Mesenchymal stem cell (in vitro differentiated cells and primary cell): ENCODE data around the gene APOL1.

Experiments
- DNase-seq: peaks from one replicate; pipeline ENCODE4 v3.0.0-alpha.2; 2013
- H2AFZ ChIP-seq: one replicate; pipeline ENCODE4 v1.6.1; 2013; ENCODE audit warnings: low read depth, mild to moderate bottlenecking, control low read depth, inconsistent platforms, low read length, moderate library complexity
- H2AK5ac ChIP-seq: 2 replicates; pipeline ENCODE4 v1.6.1; 2013; ENCODE audit warnings: low read length, moderate library complexity, mild to moderate bottlenecking, inconsistent platforms; ENCODE audit not compliant: severe bottlenecking
- H2BK120ac ChIP-seq: one replicate; pipeline ENCODE4 v1.6.1; 2013; ENCODE audit warnings: low read depth, mild to moderate bottlenecking, inconsistent platforms, low read length, moderate library complexity
- H2BK12ac ChIP-seq, 2 experiments: one replicate each; pipeline ENCODE4 v1.6.1; 2013; ENCODE audit warnings: inconsistent platforms in 2 of 2, low read length in 2 of 2, mild to moderate bottlenecking in 2 of 2, moderate library complexity in 2 of 2, control low read depth in 1 of 2
- H2BK15ac ChIP-seq: one replicate; pipeline ENCODE4 v1.6.1; 2013; ENCODE audit warnings: mild to moderate bottlenecking, low read depth, inconsistent platforms; ENCODE audit not compliant: poor library complexity, severe bottlenecking
- H2BK5ac ChIP-seq: 2 replicates; pipeline ENCODE4 v1.6.1; 2013; ENCODE audit warnings: low read depth, mild to moderate bottlenecking, low read length, control low read depth, inconsistent platforms; ENCODE audit not compliant: poor library complexity, severe bottlenecking
- H3K14ac ChIP-seq, 2 experiments: one replicate each; pipeline ENCODE4 v1.6.1; 2013; ENCODE audit warnings: inconsistent platforms in 2 of 2, low read length in 2 of 2, control low read depth in 1 of 2, mild to moderate bottlenecking in 1 of 2, moderate library complexity in 1 of 2
- H3K18ac ChIP-seq, 2 experiments: one replicate each; pipeline ENCODE4 v1.6.1; 2013; ENCODE audit warnings: inconsistent platforms in 2 of 2, low read length in 2 of 2, control low read depth in 1 of 2, low read depth in 1 of 2, mild to moderate bottlenecking in 1 of 2
- H3K23ac ChIP-seq, 2 experiments: one replicate each; pipeline ENCODE4 v1.6.1; 2013; ENCODE audit warnings: inconsistent platforms in 2 of 2, low read length in 2 of 2, mild to moderate bottlenecking in 2 of 2, moderate library complexity in 2 of 2, control low read depth in 1 of 2
- H3K27ac ChIP-seq: 2 replicates; pipeline ENCODE4 v1.5.1; 2013; ENCODE audit warnings: mild to moderate bottlenecking, moderate library complexity, low read length, control low read depth, inconsistent platforms; ENCODE audit not compliant: poor library complexity, severe bottlenecking
- H3K27me3 ChIP-seq, 2 experiments: 2 replicates each; pipeline versions ENCODE4 v1.6.1 to v1.7.0; 2013; ENCODE audit warnings: low read length in 2 of 2, mild to moderate bottlenecking in 2 of 2, moderate library complexity in 2 of 2, control low read depth in 1 of 2, inconsistent platforms in 1 of 2; ENCODE audit not compliant: control insufficient read depth in 1 of 2, insufficient read depth in 1 of 2
- H3K36me3 ChIP-seq, 2 experiments: 2 replicates each; pipeline versions ENCODE4 v1.6.1 to v1.7.0; 2013; ENCODE audit warnings: low read length in 2 of 2, control low read depth in 1 of 2, inconsistent platforms in 1 of 2, low read depth in 1 of 2, mild to moderate bottlenecking in 1 of 2; ENCODE audit not compliant: insufficient read depth in 2 of 2, control insufficient read depth in 1 of 2
- H3K4ac ChIP-seq, 2 experiments: one replicate each; pipeline ENCODE4 v1.6.1; 2013; ENCODE audit warnings: inconsistent platforms in 2 of 2, low read length in 2 of 2, mild to moderate bottlenecking in 2 of 2, moderate library complexity in 2 of 2, control low read depth in 1 of 2, low read depth in 1 of 2
- H3K4me1 ChIP-seq: 2 replicates; pipeline ENCODE4 v1.6.1; 2013; ENCODE audit warnings: low read depth, low read length, control low read depth; ENCODE audit not compliant: control insufficient read depth, insufficient read depth
- H3K4me2 ChIP-seq: 2 replicates; pipeline ENCODE4 v1.6.1; 2013; ENCODE audit warnings: low read length, mild to moderate bottlenecking, inconsistent platforms; ENCODE audit not compliant: poor library complexity, severe bottlenecking
- H3K4me3 ChIP-seq, 2 experiments: 2 replicates each; pipeline versions ENCODE4 v1.5.1 to v1.7.0; 2013; ENCODE audit warnings: low read length in 2 of 2, mild to moderate bottlenecking in 2 of 2, control low read depth in 1 of 2, low read depth in 1 of 2; ENCODE audit not compliant: insufficient read depth in 1 of 2
- H3K79me1 ChIP-seq: replicated peaks from 2 replicates; pipeline ENCODE4 v1.6.1; 2013; ENCODE audit warnings: mild to moderate bottlenecking, control low read depth, low read length, inconsistent platforms; ENCODE audit not compliant: poor library complexity, severe bottlenecking
- H3K9ac ChIP-seq: 2 replicates; pipeline ENCODE4 v1.7.0; 2013; ENCODE audit warnings: mild to moderate bottlenecking, low read length, moderate library complexity
- H3K9me3 ChIP-seq: 2 replicates; pipeline ENCODE4 v1.7.0; 2013; ENCODE audit warnings: mild to moderate bottlenecking, low read length; ENCODE audit not compliant: control insufficient read depth
- H4K8ac ChIP-seq: one replicate; pipeline ENCODE4 v1.6.1; 2013; ENCODE audit warnings: inconsistent platforms, mild to moderate bottlenecking, low read length, moderate library complexity
- H4K91ac ChIP-seq: one replicate; pipeline ENCODE4 v1.6.1; 2013; ENCODE audit warnings: mild to moderate bottlenecking, low read length, inconsistent platforms
- WGBS: methylation state at CpG from one replicate; pipeline ENCODE4 v1.1.7; 2013; ENCODE audit warnings: mixed read lengths; 5-methylcytosine and 5-hydroxymethylcytosine counted together

APOL1 gene

DNA sequence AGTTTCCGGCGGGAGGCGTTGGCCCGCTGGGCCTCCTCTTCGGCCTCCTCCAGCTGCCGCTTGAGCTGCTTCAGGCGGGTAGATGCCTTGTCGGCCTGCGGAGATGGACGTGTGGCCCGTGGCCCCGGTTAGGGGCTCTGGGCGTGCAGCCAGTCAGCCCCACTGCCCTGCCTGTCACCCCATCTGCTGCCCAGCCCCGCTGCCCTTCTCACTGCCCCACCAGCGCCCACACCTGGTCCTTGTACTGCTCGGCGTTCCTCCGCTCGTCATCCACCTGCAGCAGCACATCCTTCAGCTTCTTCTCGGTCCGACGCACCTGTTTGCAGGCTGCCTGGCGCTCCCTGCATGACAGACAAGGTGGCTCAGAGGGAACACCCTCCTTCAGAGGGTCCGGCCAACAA is 31.2 kb downstream of the APOL1 start:
- Histone ChIP-seq H3K4ac (no peak overlapping the region), H2BK12ac (no peak overlapping the region), H3K18ac (no peak overlapping the region), H3K23ac (no peak overlapping the region), H3K4me2 (no peak overlapping the region), H3K79me1 (peaks cover 15% of the 10 kb centered on the region), H3K4me3 (no peak overlapping the region), H2AFZ (no peak overlapping the region), H2AK5ac (no peak overlapping the region), H3K4me1 (peaks cover 20% of the 10 kb centered on the region), H2BK15ac (no peak overlapping the region), H3K9me3 (no peaks in the 10 kb centered on the region), H4K8ac (no peak overlapping the region), H3K27ac (no peak overlapping the region), H3K14ac (no peak overlapping the region), H2BK5ac (no peak overlapping the region), H3K27me3 (no peaks in the 10 kb centered on the region), H3K36me3 (peaks cover 84 to 85% of the 10 kb centered on the region in 2 experiments), H2BK120ac (no peak overlapping the region), H3K9ac (no peak overlapping the region), H4K91ac (no peak overlapping the region)
- no peak for DNase-seq
- 95% methylated on average over 24 of the region's 24 CpGs for WGBS

DNA sequence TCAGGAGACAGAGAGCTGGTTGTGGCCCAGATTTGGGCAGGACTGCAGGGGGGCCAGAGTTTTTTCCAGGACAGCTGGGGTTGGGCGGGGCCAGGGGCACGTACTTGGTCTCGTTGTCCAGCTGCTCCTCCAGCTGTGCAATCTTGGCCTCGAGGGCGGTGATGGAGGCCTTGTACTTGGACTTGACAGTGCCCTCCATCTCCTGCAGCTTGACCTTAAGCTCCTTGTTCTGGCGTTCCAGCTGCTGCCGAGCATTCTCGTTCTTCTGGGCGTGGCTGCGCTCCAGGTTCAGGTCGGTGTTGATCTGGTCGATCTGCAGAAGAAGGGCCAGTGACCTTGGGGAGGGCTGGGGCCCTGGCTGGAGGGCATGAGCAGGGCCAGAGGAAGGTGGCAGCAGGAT is 32.1 kb downstream of the APOL1 start:
- Histone ChIP-seq H2BK5ac (no peak overlapping the region), H3K27me3 (no peaks in the 10 kb centered on the region), H2BK15ac (no peak overlapping the region), H2AK5ac (no peak overlapping the region), H3K23ac (no peak overlapping the region), H3K4me1 (peaks cover 22% of the 10 kb centered on the region), H2BK120ac (no peak overlapping the region), H3K27ac (peak overlapping the region; percentile 46), H3K4ac (no peak overlapping the region), H4K8ac (peak overlapping the region; percentile 33), H2AFZ (no peak overlapping the region), H4K91ac (peak overlapping the region; percentile 25), H3K14ac (no peak overlapping the region), H3K9me3 (no peaks in the 10 kb centered on the region), H2BK12ac (peak overlapping the region in 1 of 2 experiments; percentile 6), H3K4me2 (no peak overlapping the region), H3K36me3 (peaks cover 87 to 89% of the 10 kb centered on the region in 2 experiments), H3K18ac (no peak overlapping the region), H3K4me3 (no peak overlapping the region), H3K79me1 (peaks cover 19% of the 10 kb centered on the region), H3K9ac (no peak overlapping the region)
- DNase-seq = no peak
- 90% methylated on average over 12 of the region's 12 CpGs for WGBS

DNA sequence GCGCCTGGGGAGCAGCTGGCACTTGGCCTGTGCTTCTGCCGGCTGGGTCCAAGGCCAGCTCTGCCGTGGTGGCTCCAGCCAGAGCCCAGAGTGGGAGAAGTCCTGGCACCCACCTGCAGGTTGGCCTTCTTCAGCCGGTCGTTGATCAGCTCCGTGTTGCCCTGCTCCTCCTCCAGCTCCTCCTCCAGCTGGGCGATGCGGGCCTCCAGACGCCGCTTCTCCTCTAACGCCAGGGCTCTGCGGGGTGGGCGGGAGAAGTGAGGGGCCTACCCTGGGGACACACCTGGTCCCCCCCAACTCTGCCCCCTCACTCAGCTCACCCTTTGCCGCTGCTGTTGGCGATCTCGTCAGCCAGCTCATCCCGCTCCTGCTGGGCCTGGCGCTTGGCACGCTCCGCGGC is 32.6 kb downstream of the APOL1 start:
- Histone ChIP-seq H3K4me1 (peaks cover 22% of the 10 kb centered on the region), H3K27me3 (no peaks in the 10 kb centered on the region), H2BK5ac (no peak overlapping the region), H3K36me3 (peaks cover 86 to 87% of the 10 kb centered on the region in 2 experiments), H2BK15ac (no peak overlapping the region), H3K9me3 (no peaks in the 10 kb centered on the region), H3K9ac (peak overlapping the region; percentile 62), H2BK12ac (no peak overlapping the region), H3K4ac (no peak overlapping the region), H3K18ac (no peak overlapping the region), H2BK120ac (no peak overlapping the region), H3K4me3 (no peak overlapping the region), H4K91ac (no peak overlapping the region), H2AK5ac (no peak overlapping the region), H3K23ac (no peak overlapping the region), H3K79me1 (peaks cover 19% of the 10 kb centered on the region), H4K8ac (no peak overlapping the region), H3K14ac (no peak overlapping the region), H3K4me2 (no peak overlapping the region), H3K27ac (peak overlapping the region; percentile 46), H2AFZ (no peak overlapping the region)
- DNase-seq = no peak
- WGBS = 96% methylated on average over 21 of the region's 21 CpGs

DNA sequence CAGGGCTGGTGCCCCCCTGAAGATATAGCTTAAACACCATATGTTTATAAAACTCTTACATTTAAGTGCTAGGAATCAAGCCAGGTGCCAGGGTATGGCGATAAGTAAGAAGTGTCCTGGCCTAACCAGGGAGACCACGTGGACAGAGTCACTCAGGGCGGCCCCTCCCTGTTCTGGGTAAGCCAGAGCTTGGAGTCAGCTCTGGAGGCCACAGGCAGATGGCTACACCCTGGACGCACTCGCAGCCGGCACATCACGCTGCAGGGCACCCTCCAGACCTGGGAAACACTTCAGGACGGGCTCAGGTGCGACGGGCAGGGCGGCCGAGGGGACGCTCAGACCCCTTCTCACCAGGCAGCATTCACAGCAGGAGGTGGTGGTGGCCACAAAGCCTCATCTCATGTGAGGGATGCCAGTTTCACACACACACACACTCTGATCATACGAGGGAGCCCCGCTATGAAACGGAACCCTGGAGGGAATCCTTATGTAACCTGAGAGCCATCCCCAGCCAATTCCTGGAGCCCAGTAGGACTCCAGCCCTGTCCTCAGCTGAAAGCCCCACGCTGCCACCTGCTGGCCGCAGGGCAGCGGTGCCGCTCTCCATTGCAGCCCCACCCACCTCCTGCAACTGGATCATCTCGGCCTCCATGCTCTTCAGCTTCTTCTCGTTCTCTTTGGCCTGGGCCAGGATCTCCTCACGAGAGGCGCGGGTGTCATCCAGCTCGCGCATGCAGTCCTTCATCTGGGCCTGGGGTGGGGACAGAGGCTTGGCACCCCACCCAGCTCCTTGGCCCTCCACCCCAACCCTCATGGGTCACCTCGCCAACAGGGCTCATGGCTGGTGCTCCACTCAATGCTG is 33.4 kb downstream of the APOL1 start:
- H3K27me3 ChIP-seq = no peaks in the 10 kb centered on the region
- peak overlapping the region; percentile 35 to 43 for H3K18ac ChIP-seq
- no peak overlapping the region for H4K91ac ChIP-seq
- H3K36me3 ChIP-seq = peaks cover 80 to 82% of the 10 kb centered on the region in 2 experiments
- no peak overlapping the region for H2BK5ac ChIP-seq
- H3K4me1 ChIP-seq = peaks cover 20% of the 10 kb centered on the region
- H3K23ac ChIP-seq = no peak overlapping the region
- peak overlapping the region; percentile 62 for H3K9ac ChIP-seq
- H3K79me1 ChIP-seq = peaks cover 19% of the 10 kb centered on the region
- H3K9me3 ChIP-seq = no peaks in the 10 kb centered on the region
- peak overlapping the region; percentile 55 for H3K27ac ChIP-seq
- no peak overlapping the region for H3K4ac ChIP-seq
- H3K4me3 ChIP-seq = no peak overlapping the region
- H2BK15ac ChIP-seq = no peak overlapping the region
- peak; percentile 79 for DNase-seq
- H2BK12ac ChIP-seq = peak overlapping the region in 1 of 2 experiments; percentile 57
- H4K8ac ChIP-seq = no peak overlapping the region
- H2BK120ac ChIP-seq = no peak overlapping the region
- H2AK5ac ChIP-seq = no peak overlapping the region
- H2AFZ ChIP-seq = no peak overlapping the region
- 76% methylated on average over 28 of the region's 28 CpGs for WGBS
- H3K4me2 ChIP-seq = no peak overlapping the region
- no peak overlapping the region for H3K14ac ChIP-seq
